ENCODE measurements around the gene AK6.

Gene AK6

GRCh38 chr5:69404659-69405330 is 35.5 kb upstream of the AK6 start:
- TF ChIP-seq EP300 (IDR thresholded peaks at IDR 0.05; ENCODE audit: borderline replicate concordance), result no peak

- TF ChIP-seq TCF12 (IDR thresholded peaks at IDR 0.05; ENCODE audit: low read depth), result no peak
- TF ChIP-seq YY1 (IDR thresholded peaks at IDR 0.05; ENCODE audit: low read depth), result no peak
- no peak for TF ChIP-seq MAX (IDR thresholded peaks at IDR 0.05)
- TF ChIP-seq CREB1 (IDR thresholded peaks at IDR 0.05; ENCODE audit: low read depth), result no peak
- TF ChIP-seq RAD21 (IDR thresholded peaks at IDR 0.05; ENCODE audit: low read depth), result no peak
- no peak for TF ChIP-seq USF1 (IDR thresholded peaks at IDR 0.05)
- no peak for TF ChIP-seq EP300 (IDR thresholded peaks at IDR 0.05; ENCODE audit: borderline replicate concordance)
- TF ChIP-seq REST (IDR thresholded peaks at IDR 0.05; ENCODE audit: low read depth), result no peak
- TF ChIP-seq EGR1 (IDR thresholded peaks at IDR 0.05), result no peak
- no peak for TF ChIP-seq TAF1 (IDR thresholded peaks at IDR 0.05; ENCODE audit: low read depth)
- TF ChIP-seq FOXM1 (IDR thresholded peaks at IDR 0.05; ENCODE audit: borderline replicate concordance, low read depth), result no peak
- no peak for TF ChIP-seq CEBPB (IDR thresholded peaks at IDR 0.05)
- TF ChIP-seq TEAD4 (IDR thresholded peaks at IDR 0.05), result no peak
- no peak for TF ChIP-seq NFIC (IDR thresholded peaks at IDR 0.05)
- TF ChIP-seq ZBTB7A (IDR thresholded peaks at IDR 0.05; ENCODE audit: low read depth), result no peak
Observed at GRCh38 chr5:69378376-69378775, 9.1 kb upstream of the AK6 start.

- TF ChIP-seq USF1 (IDR thresholded peaks at IDR 0.05), result no peak
- no peak for TF ChIP-seq MAX (IDR thresholded peaks at IDR 0.05)
- no peak for TF ChIP-seq EP300 (IDR thresholded peaks at IDR 0.05; ENCODE audit: borderline replicate concordance)
- TF ChIP-seq TCF12 (IDR thresholded peaks at IDR 0.05; ENCODE audit: low read depth), result no peak
- TF ChIP-seq YY1 (IDR thresholded peaks at IDR 0.05; ENCODE audit: low read depth), result no peak
- no peak for TF ChIP-seq ZBTB7A (IDR thresholded peaks at IDR 0.05; ENCODE audit: low read depth)
- no peak for TF ChIP-seq TEAD4 (IDR thresholded peaks at IDR 0.05)
- no peak for TF ChIP-seq REST (IDR thresholded peaks at IDR 0.05; ENCODE audit: low read depth)
- no peak for TF ChIP-seq TAF1 (IDR thresholded peaks at IDR 0.05; ENCODE audit: low read depth)
- no peak for TF ChIP-seq RAD21 (IDR thresholded peaks at IDR 0.05; ENCODE audit: low read depth)
- TF ChIP-seq EGR1 (IDR thresholded peaks at IDR 0.05), result no peak
- TF ChIP-seq CEBPB (IDR thresholded peaks at IDR 0.05), result no peak
- TF ChIP-seq CREB1 (IDR thresholded peaks at IDR 0.05; ENCODE audit: low read depth), result no peak
- TF ChIP-seq FOXM1 (IDR thresholded peaks at IDR 0.05; ENCODE audit: borderline replicate concordance, low read depth), result no peak
- TF ChIP-seq NFIC (IDR thresholded peaks at IDR 0.05), result no peak
Observed at GRCh38 chr5:69374911-69375446, 5.7 kb upstream of the AK6 start.

GRCh38 chr5:69372394-69372793 is 3.1 kb upstream of the AK6 start:
- no peak for TF ChIP-seq REST (IDR thresholded peaks at IDR 0.05; ENCODE audit: low read depth)
- no peak for TF ChIP-seq TEAD4 (IDR thresholded peaks at IDR 0.05)
- no peak for TF ChIP-seq NFIC (IDR thresholded peaks at IDR 0.05)
